ENCODE measurements around the gene APLP2.

- TF ChIP-seq CTCF (IDR thresholded peaks at IDR 0.05) (no peak), POLR2A (IDR thresholded peaks at IDR 0.05) (no peak), EP300 (IDR thresholded peaks at IDR 0.05) (no peak), POLR2AphosphoS5 (IDR thresholded peaks at IDR 0.05) (no peak)
These were observed 87.4 kb downstream of the APLP2 start for GRCh38 chr11:130157101-130157500.
